GM12891 (cell line): ENCODE data around the gene SLC48A1.
"Not testable (repeated sequence)": the region's sequence is repeated elsewhere in the genome, so short reads cannot be mapped to it uniquely, and the experiment has no call there.

Experiments used
- DNase-seq: peaks from one replicate; pipeline ENCODE4 v3.0.0; 2011; ENCODE audit warnings: low spot score; ENCODE audit not compliant: insufficient read length
- FAIRE-seq: peaks from 2 replicates; lab custom pipeline; 2011; peaks lifted over from hg19 to GRCh38; lab: Jason Lieb, UNC
- PAX5 ChIP-seq: IDR thresholded peaks from 2 replicates; pipeline ENCODE4 v1.6.1; 2011; ENCODE audit warnings: low read length, moderate library complexity, mild to moderate bottlenecking; ENCODE audit not compliant: insufficient read depth, severe bottlenecking
- POLR2A ChIP-seq: IDR thresholded peaks from 2 replicates; pipeline ENCODE4 v1.6.1; 2011; ENCODE audit warnings: low read depth, low read length, control low read depth
- POLR2AphosphoS5 ChIP-seq: IDR thresholded peaks from 2 replicates; pipeline ENCODE4 v1.6.1; 2011; ENCODE audit warnings: low read depth, low read length, control low read depth
- POU2F2 ChIP-seq: IDR thresholded peaks from 2 replicates; pipeline ENCODE4 v1.6.1; 2011; ENCODE audit warnings: low read depth, mild to moderate bottlenecking, control low read depth, low read length, moderate library complexity
- SPI1 ChIP-seq: IDR thresholded peaks from 2 replicates; pipeline ENCODE4 v1.6.1; 2011; ENCODE audit warnings: low read depth, low read length, control low read depth
- TAF1 ChIP-seq: IDR thresholded peaks from 2 replicates; pipeline ENCODE4 v1.6.1; 2011; ENCODE audit warnings: low read depth, low read length, control low read depth

SLC48A1 gene

GRCh38 chr12:47804171-47804570 lies 31.1 kb downstream of the SLC48A1 start:
- TF ChIP-seq TAF1 (no peak), SPI1 (no peak), POLR2A (no peak), PAX5 (no peak), POU2F2 (no peak)
- DNase-seq (no peak), FAIRE-seq (no peak)

GRCh38 chr12:47805417-47805816 lies 32.4 kb downstream of the SLC48A1 start:
- DNase-seq: no peak
- no peak for TF ChIP-seq PAX5
- no peak for FAIRE-seq

GRCh38 chr12:47807338-47807737 lies 34.3 kb downstream of the SLC48A1 start:
- DNase-seq: no peak
- no peak for TF ChIP-seq POLR2AphosphoS5
- no peak for FAIRE-seq

GRCh38 chr12:47808050-47808449 lies 35.0 kb downstream of the SLC48A1 start:
- DNase-seq (no peak), FAIRE-seq (peak; percentile 23)
- TF ChIP-seq SPI1 (peak; percentile 11; the same call in 1 of the 2 replicates), POU2F2 (no peak), TAF1 (no peak)

GRCh38 chr12:47808574-47809365 lies 35.7 kb downstream of the SLC48A1 start:
- TF ChIP-seq PAX5 (no peak), POLR2AphosphoS5 (no peak), SPI1 (no peak), POU2F2 (no peak), TAF1 (no peak), POLR2A (no peak)
- FAIRE-seq (peak; percentile 48), DNase-seq (no peak)

GRCh38 chr12:47809518-47809917 lies 36.5 kb downstream of the SLC48A1 start:
- FAIRE-seq, DNase-seq: not testable (repeated sequence)

- TF ChIP-seq POU2F2: no peak
- TF ChIP-seq POLR2A: no peak
- TF ChIP-seq SPI1: no peak
- TF ChIP-seq PAX5: no peak
- no peak for TF ChIP-seq POLR2AphosphoS5
- no peak for TF ChIP-seq TAF1
- DNase-seq (no peak), FAIRE-seq (no peak)
These were observed 38.0 kb downstream of the SLC48A1 start for GRCh38 chr12:47811072-47811396.

GRCh38 chr12:47811581-47812484 lies 38.8 kb downstream of the SLC48A1 start:
- FAIRE-seq (no peak), DNase-seq (no peak)
- TF ChIP-seq TAF1 (no peak), SPI1 (no peak), POU2F2 (no peak), PAX5 (no peak), POLR2A (no peak), POLR2AphosphoS5 (no peak)

- TF ChIP-seq PAX5 (peak; percentile 31), SPI1 (no peak), POLR2A (0 out of 2 replicates have a peak, but pooled peaks have one; percentile 4), POU2F2 (peak; percentile 45; the same call in 1 of the 2 replicates), TAF1 (0 out of 2 replicates have a peak, but pooled peaks have one; percentile 22), POLR2AphosphoS5 (peak; percentile 18; the same call in 1 of the 2 replicates)
- DNase-seq: peak; percentile 89
- peak; percentile 85 for FAIRE-seq
These were observed 39.9 kb downstream of the SLC48A1 start for GRCh38 chr12:47812797-47813510.

- FAIRE-seq (peak; percentile 66), DNase-seq (no peak)
- TF ChIP-seq SPI1: peak; percentile 71
- TF ChIP-seq TAF1: no peak
- no peak for TF ChIP-seq PAX5
- 0 out of 2 replicates have a peak, but pooled peaks have one; percentile 6 for TF ChIP-seq POU2F2
- no peak for TF ChIP-seq POLR2A
These were observed 40.6 kb downstream of the SLC48A1 start for GRCh38 chr12:47813511-47814196.
